NCI-H1417 (cell line): ENCODE data around the gene TGM3.

Experiments used
- DNase-seq, 3 experiments: peaks; one replicate each; lab custom pipeline; 2025; lab: John Stamatoyannopoulos, UW

The TGM3 gene

GRCh38 chr20:2285193-2285592, 10.6 kb upstream of the TGM3 start:
- no peak for DNase-seq

GRCh38 chr20:2285613-2286012, 10.2 kb upstream of the TGM3 start:
- DNase-seq = no peak

- no peak for DNase-seq
These were observed 8.3 kb upstream of the TGM3 start for GRCh38 chr20:2287504-2287903.

GRCh38 chr20:2289475-2289874, 6.3 kb upstream of the TGM3 start:
- DNase-seq = peak in 1 of 3 experiments; percentile 67

- DNase-seq = no peak
These were observed 5.3 kb upstream of the TGM3 start for GRCh38 chr20:2290486-2290885.

GRCh38 chr20:2292416-2293110, 3.2 kb upstream of the TGM3 start:
- no peak for DNase-seq

- no peak for DNase-seq
These were observed 2.3 kb upstream of the TGM3 start for GRCh38 chr20:2293486-2293885.

- no peak for DNase-seq
These were observed 1.8 kb upstream of the TGM3 start for GRCh38 chr20:2293971-2294370.

GRCh38 chr20:2295286-2295685, 515 bp upstream of the TGM3 start:
- DNase-seq = no peak

- peak in 2 of 3 experiments; percentile 69 to 83 for DNase-seq
These were observed 939 bp downstream of the TGM3 start for GRCh38 chr20:2296524-2297356.

GRCh38 chr20:2297357-2297728, 1.5 kb downstream of the TGM3 start:
- DNase-seq = no peak

GRCh38 chr20:2298116-2298515, 2.3 kb downstream of the TGM3 start:
- DNase-seq = no peak

GRCh38 chr20:2298701-2299100, 2.9 kb downstream of the TGM3 start:
- DNase-seq = no peak

- DNase-seq = peak in 1 of 3 experiments; percentile 33
These were observed 3.5 kb downstream of the TGM3 start for GRCh38 chr20:2299301-2299700.

- no peak for DNase-seq
These were observed 4.2 kb downstream of the TGM3 start for GRCh38 chr20:2300002-2300401.

GRCh38 chr20:2300420-2300819, 4.6 kb downstream of the TGM3 start:
- DNase-seq = no peak

- no peak for DNase-seq
These were observed 5.4 kb downstream of the TGM3 start for GRCh38 chr20:2301164-2301622.

GRCh38 chr20:2302384-2303060, 6.7 kb downstream of the TGM3 start:
- no peak for DNase-seq

GRCh38 chr20:2303673-2304072, 7.9 kb downstream of the TGM3 start:
- DNase-seq = no peak

GRCh38 chr20:2304180-2304579, 8.4 kb downstream of the TGM3 start:
- no peak for DNase-seq

- DNase-seq = peak in 2 of 3 experiments; percentile 38 to 71
These were observed 9.2 kb downstream of the TGM3 start for GRCh38 chr20:2305029-2305428.

GRCh38 chr20:2305479-2305878, 9.7 kb downstream of the TGM3 start:
- DNase-seq = peak in 1 of 3 experiments; percentile 84

GRCh38 chr20:2305946-2306345, 10.1 kb downstream of the TGM3 start:
- peak; percentile 95 to 99 (median 96) for DNase-seq
